Inflammatory macrophage treated with lipopolysaccharide for 1 hour (primary cell): ENCODE data around the gene PRKCA.
"Not testable (repeated sequence)": the region's sequence is repeated elsewhere in the genome, so short reads cannot be mapped to it uniquely, and the experiment has no call there.

Source experiments
- DNase-seq, 2 donors: peaks; one replicate each; pipeline ENCODE4 v3.0.0-alpha.2; 2020 to 2022

PRKCA gene

GRCh38 chr17:66292353-66292752 is 10.1 kb upstream of the PRKCA start:
- DNase-seq: no peak

- no peak for DNase-seq
Observed at GRCh38 chr17:66296289-66296725, 6.1 kb upstream of the PRKCA start.

- not testable (repeated sequence) for DNase-seq
Observed at GRCh38 chr17:66297443-66297842, 5.0 kb upstream of the PRKCA start.

GRCh38 chr17:66299711-66300110 is 2.7 kb upstream of the PRKCA start:
- DNase-seq: peak; percentile 18 to 54

- no peak for DNase-seq
Observed at GRCh38 chr17:66300956-66301355, 1.5 kb upstream of the PRKCA start.

- no peak for DNase-seq
Observed at GRCh38 chr17:66301367-66301863, 998 bp upstream of the PRKCA start.

GRCh38 chr17:66302761-66303626 is 581 bp downstream of the PRKCA start:
- DNase-seq: peak; percentile 13 to 28

- peak in 1 of 2 donors; percentile 20 for DNase-seq
Observed at GRCh38 chr17:66304304-66305174, 2.1 kb downstream of the PRKCA start.

GRCh38 chr17:66306446-66306845 is 4.0 kb downstream of the PRKCA start:
- no peak for DNase-seq

- no peak for DNase-seq
Observed at GRCh38 chr17:66307257-66307656, 4.8 kb downstream of the PRKCA start.

GRCh38 chr17:66308856-66309255 is 6.4 kb downstream of the PRKCA start:
- no peak for DNase-seq

GRCh38 chr17:66309793-66310192 is 7.4 kb downstream of the PRKCA start:
- no peak for DNase-seq

- no peak for DNase-seq
Observed at GRCh38 chr17:66310528-66311148, 8.2 kb downstream of the PRKCA start.

- DNase-seq: no peak
Observed at GRCh38 chr17:66312912-66313311, 10.5 kb downstream of the PRKCA start.

GRCh38 chr17:66313325-66313724 is 10.9 kb downstream of the PRKCA start:
- DNase-seq: no peak

GRCh38 chr17:66313995-66314659 is 11.7 kb downstream of the PRKCA start:
- DNase-seq: no peak

- no peak for DNase-seq
Observed at GRCh38 chr17:66317629-66318028, 15.2 kb downstream of the PRKCA start.

GRCh38 chr17:66319226-66319625 is 16.8 kb downstream of the PRKCA start:
- DNase-seq: no peak

GRCh38 chr17:66322764-66323163 is 20.4 kb downstream of the PRKCA start:
- no peak for DNase-seq

- not testable (repeated sequence) for DNase-seq
Observed at GRCh38 chr17:66324381-66325004, 22.1 kb downstream of the PRKCA start.

GRCh38 chr17:66326476-66327047 is 24.1 kb downstream of the PRKCA start:
- DNase-seq: no peak

- no peak for DNase-seq
Observed at GRCh38 chr17:66330646-66331037, 28.2 kb downstream of the PRKCA start.
